ENCODE data around the gene PLPP4. TPM values are rescaled to one million over a fixed set of nuclear protein-coding genes. Genes with fewer than 3 reads are reported as not detected.

The PLPP4 gene
- total and polyA plus RNA-seq, 10 of the 15 experiments (the other 5 are each of a cell fraction or from before 2014, with no cell fraction given): 0.08 to 3.1 (median 0.26) TPM; not detected in 3

- TF ChIP-seq, protein P1, sequence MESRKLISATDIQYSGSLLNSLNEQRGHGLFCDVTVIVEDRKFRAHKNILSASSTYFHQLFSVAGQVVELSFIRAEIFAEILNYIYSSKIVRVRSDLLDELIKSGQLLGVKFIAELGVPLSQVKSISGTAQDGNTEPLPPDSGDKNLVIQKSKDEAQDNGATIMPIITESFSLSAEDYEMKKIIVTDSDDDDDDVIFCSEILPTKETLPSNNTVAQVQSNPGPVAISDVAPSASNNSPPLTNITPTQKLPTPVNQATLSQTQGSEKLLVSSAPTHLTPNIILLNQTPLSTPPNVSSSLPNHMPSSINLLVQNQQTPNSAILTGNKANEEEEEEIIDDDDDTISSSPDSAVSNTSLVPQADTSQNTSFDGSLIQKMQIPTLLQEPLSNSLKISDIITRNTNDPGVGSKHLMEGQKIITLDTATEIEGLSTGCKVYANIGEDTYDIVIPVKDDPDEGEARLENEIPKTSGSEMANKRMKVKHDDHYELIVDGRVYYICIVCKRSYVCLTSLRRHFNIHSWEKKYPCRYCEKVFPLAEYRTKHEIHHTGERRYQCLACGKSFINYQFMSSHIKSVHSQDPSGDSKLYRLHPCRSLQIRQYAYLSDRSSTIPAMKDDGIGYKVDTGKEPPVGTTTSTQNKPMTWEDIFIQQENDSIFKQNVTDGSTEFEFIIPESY (IDR thresholded peaks at IDR 0.05): no peak
- TF ChIP-seq TCF3 (IDR thresholded peaks at IDR 0.05; ENCODE audit: borderline replicate concordance, insufficient read depth, low read depth, low read length) (no peak), HDGF (IDR thresholded peaks at IDR 0.05) (no peak), SMAD5 (IDR thresholded peaks at IDR 0.05; ENCODE audit: low read depth) (no peak)
- TF ChIP-seq, protein P2, sequence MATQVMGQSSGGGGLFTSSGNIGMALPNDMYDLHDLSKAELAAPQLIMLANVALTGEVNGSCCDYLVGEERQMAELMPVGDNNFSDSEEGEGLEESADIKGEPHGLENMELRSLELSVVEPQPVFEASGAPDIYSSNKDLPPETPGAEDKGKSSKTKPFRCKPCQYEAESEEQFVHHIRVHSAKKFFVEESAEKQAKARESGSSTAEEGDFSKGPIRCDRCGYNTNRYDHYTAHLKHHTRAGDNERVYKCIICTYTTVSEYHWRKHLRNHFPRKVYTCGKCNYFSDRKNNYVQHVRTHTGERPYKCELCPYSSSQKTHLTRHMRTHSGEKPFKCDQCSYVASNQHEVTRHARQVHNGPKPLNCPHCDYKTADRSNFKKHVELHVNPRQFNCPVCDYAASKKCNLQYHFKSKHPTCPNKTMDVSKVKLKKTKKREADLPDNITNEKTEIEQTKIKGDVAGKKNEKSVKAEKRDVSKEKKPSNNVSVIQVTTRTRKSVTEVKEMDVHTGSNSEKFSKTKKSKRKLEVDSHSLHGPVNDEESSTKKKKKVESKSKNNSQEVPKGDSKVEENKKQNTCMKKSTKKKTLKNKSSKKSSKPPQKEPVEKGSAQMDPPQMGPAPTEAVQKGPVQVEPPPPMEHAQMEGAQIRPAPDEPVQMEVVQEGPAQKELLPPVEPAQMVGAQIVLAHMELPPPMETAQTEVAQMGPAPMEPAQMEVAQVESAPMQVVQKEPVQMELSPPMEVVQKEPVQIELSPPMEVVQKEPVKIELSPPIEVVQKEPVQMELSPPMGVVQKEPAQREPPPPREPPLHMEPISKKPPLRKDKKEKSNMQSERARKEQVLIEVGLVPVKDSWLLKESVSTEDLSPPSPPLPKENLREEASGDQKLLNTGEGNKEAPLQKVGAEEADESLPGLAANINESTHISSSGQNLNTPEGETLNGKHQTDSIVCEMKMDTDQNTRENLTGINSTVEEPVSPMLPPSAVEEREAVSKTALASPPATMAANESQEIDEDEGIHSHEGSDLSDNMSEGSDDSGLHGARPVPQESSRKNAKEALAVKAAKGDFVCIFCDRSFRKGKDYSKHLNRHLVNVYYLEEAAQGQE (IDR thresholded peaks at IDR 0.05; ENCODE audit: low read depth, low read length): no peak
Observed at GRCh38 chr10:120582753-120583152, 125.7 kb downstream of the PLPP4 start (continued).

DNA sequence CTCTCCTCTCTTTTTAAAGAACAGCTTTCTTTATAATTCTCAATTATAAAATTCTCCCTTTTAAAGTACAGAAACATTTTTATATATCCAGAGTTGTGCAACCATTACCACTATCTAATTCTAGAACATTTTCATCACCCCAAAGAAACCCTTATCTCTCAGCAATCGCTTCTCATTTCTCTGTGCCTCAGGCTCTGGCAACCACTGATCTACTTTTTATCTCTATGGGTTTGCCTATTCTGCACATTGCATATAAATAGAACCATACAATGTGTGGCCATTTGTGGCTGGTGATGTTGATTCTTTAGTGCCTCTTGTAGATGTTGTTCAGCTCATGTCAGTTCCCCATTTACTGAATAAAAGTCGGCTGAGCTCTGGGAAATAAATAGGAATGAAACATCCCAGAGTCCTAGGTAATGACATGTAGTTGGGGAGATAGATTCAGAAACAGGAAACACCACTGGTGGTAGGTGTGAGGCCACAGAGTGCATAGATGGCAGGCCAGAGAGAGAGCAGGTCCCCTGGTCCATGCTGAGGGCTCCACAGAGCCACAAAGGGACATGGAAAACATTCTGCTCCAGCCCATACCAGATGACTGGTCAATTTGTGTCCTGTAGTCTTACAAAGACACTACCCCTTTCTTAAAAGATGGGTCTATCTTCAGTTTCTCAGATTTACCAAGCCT is 126.5 kb downstream of the PLPP4 start:
- Histone ChIP-seq H3K79me2 (ENCODE audit: control insufficient read depth, insufficient read depth, low read length) (no peaks in the 10 kb centered on the region), H3K4me3 (no peak overlapping the region), H2AFZ (ENCODE audit: control insufficient read depth, low read depth, low read length) (no peak overlapping the region), H3K27me3 (replicated peaks in 1 of 2; ENCODE audit: control insufficient read depth in 2 of 2, insufficient read depth in 2 of 2, low read length in 1 of 2) (no peaks in the 10 kb centered on the region), H3K9ac (ENCODE audit: control insufficient read depth, insufficient read depth, low read length) (no peak overlapping the region), H4K20me1 (ENCODE audit: control insufficient read depth, insufficient read depth) (no peaks in the 10 kb centered on the region), H3K9me3 (replicated peaks; ENCODE audit: control insufficient read depth, insufficient read depth, low read length) (no peaks in the 10 kb centered on the region), H3K36me3 (ENCODE audit: control insufficient read depth in 2 of 2, insufficient read depth in 2 of 2, low read length in 1 of 2) (no peaks in the 10 kb centered on the region), H3K4me2 (ENCODE audit: control insufficient read depth, insufficient read depth) (no peak overlapping the region), H3K4me1 (ENCODE audit: control insufficient read depth, insufficient read depth, low read length) (no peaks in the 10 kb centered on the region), H3K27ac (ENCODE audit: control insufficient read depth, insufficient read depth) (no peak overlapping the region)
- BruUV-seq (replicated peaks): no TSS peak
- DNase-seq (ENCODE audit: low read depth, low spot score) (no peak), ATAC-seq (no peak), FAIRE-seq (no peak)
- intact Hi-C loops (cut with micrococcal nuclease; ENCODE audit: unreplicated experiment): no loop called here
- in situ Hi-C loops (cut with MboI): no loop called here
- POLR2A ChIA-PET: no interaction called here
- 0% methylated on average over 2 of the region's 2 CpGs for WGBS (ENCODE audit: insufficient coverage, insufficient replicate concordance, low lambda C conversion rate, missing lambda C conversion rate)
- RAD21 ChIA-PET (ENCODE audit: unreplicated experiment): no interaction called here
- CTCF ChIA-PET: interaction anchor here (0.8 kb wide), 1 partner anchor 15 kb away, joined by 3 read pairs; no protein-coding TSS in a partner anchor
- SMC1A ChIA-PET (ENCODE audit: uncharacterized antibody, unreplicated experiment): no interaction called here
- no peak for TF ChIP-seq RFX5 (IDR thresholded peaks at IDR 0.05; ENCODE audit: low read depth, low read length)
- no peak for TF ChIP-seq BRCA1 (IDR thresholded peaks at IDR 0.05; ENCODE audit: low read depth, low read length)
- no peak for TF ChIP-seq POLR2AphosphoS5 (IDR thresholded peaks at IDR 0.05; ENCODE audit: low read length)
- no peak for TF ChIP-seq TBL1XR1 (IDR thresholded peaks at IDR 0.05; ENCODE audit: low read depth, low read length)
- TF ChIP-seq ZBTB40 (IDR thresholded peaks at IDR 0.05; ENCODE audit: borderline replicate concordance): no peak
- no peak for TF ChIP-seq SMAD5 (IDR thresholded peaks at IDR 0.05; ENCODE audit: low read depth)
- TF ChIP-seq EP300 (IDR thresholded peaks at IDR 0.05; ENCODE audit: borderline replicate concordance in 1 of 2, control insufficient read depth in 1 of 2, low read depth in 2 of 2, low read length in 2 of 2): no peak
- TF ChIP-seq BCL11A (IDR thresholded peaks at IDR 0.05; ENCODE audit: low read depth, low read length): no peak
- TF ChIP-seq NR2C1 (IDR thresholded peaks at IDR 0.05): no peak

All from GM12878 (cell line).